Measurements from ENCODE around the gene ADGRL1.

DNA sequence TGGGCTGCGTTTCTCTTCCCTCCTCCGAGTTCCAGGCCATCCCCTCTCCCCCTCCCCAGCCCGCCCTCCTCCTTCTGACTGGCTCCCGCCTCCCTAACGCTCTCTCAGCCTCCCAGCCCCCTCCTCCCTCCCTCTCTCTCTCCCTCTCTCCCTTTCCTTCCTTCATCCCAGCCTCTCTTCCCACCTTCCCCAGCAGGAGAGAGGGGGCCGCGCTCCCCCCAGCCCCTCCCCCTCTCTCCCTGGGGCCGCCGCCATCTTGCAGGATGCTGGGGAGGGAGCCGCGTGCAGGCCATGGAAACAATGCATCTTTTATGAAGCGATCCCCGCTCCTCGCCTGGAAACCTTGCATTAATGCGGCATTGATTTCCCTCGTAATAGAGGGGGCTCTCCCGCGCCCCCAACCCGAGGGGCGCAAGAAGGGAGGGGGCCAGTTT lies 42.6 kb upstream of the ADGRL1 start:
- TF ChIP-seq, protein P1, sequence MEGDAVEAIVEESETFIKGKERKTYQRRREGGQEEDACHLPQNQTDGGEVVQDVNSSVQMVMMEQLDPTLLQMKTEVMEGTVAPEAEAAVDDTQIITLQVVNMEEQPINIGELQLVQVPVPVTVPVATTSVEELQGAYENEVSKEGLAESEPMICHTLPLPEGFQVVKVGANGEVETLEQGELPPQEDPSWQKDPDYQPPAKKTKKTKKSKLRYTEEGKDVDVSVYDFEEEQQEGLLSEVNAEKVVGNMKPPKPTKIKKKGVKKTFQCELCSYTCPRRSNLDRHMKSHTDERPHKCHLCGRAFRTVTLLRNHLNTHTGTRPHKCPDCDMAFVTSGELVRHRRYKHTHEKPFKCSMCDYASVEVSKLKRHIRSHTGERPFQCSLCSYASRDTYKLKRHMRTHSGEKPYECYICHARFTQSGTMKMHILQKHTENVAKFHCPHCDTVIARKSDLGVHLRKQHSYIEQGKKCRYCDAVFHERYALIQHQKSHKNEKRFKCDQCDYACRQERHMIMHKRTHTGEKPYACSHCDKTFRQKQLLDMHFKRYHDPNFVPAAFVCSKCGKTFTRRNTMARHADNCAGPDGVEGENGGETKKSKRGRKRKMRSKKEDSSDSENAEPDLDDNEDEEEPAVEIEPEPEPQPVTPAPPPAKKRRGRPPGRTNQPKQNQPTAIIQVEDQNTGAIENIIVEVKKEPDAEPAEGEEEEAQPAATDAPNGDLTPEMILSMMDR (IDR thresholded peaks at IDR 0.05 in 8 of 11, conservative IDR thresholded peaks at IDR 0.05 in 3 of 11): no peak
- no peak for TF ChIP-seq POLR2A (IDR thresholded peaks at IDR 0.05)

All from spleen (tissue), 7 donors.